HCT116 (cell line): ENCODE results near the gene ITPKB. TPM values are rescaled to one million over a fixed set of nuclear protein-coding genes. Genes with fewer than 3 reads are reported as not detected.

Experiments used
- ATAC-seq: fragments of 200-7000 bp; cut with Tn5 transposase; 2 replicates; pipeline ENCODE4 v1.9.1; 2020; ENCODE audit warnings: mild to moderate bottlenecking, moderate library complexity
- BruUV-seq: library from RNA; stranded (reverse); fragments of 400-500 nt; replicated peaks from 2 replicates; lab custom pipeline; 2021; lab: Mats Ljungman, UMichigan
- CTCF ChIA-PET: fragments of 300-600 bp; sonication (Branson Sonifier 250); formaldehyde crosslinking; loops from one replicate; lab custom pipeline; 2021; ENCODE audit warnings: antibody characterized with exemption; lab: Charles Lee
- POLR2A ChIA-PET: fragments of 300-600, 350-600 bp; sonication (Branson Sonifier 250); formaldehyde crosslinking; loops from one replicate; lab custom pipeline; 2021; ENCODE audit warnings: antibody characterized with exemption; lab: Charles Lee
- RAD21 ChIA-PET, 2 experiments: fragments of 300-600 bp; sonication (Branson Sonifier 250); formaldehyde crosslinking; loops; one replicate each; lab custom pipeline; 2023; ENCODE audit warnings: low total read pairs in 2 of 2; ENCODE audit not compliant: uncharacterized antibody in 2 of 2, unreplicated experiment in 2 of 2, low non-redundant PET in 1 of 2; lab: Charles Lee
- DNase-seq: peaks from one replicate; pipeline ENCODE4 v3.0.0-alpha.2; 2010; ENCODE audit warnings: low read depth, low spot score
- H2AFZ ChIP-seq: fragments of 200-600 bp; shearing (Covaris generic), sonication (generic); 2 replicates; pipeline ENCODE4 v1.6.1; 2017; ENCODE audit warnings: low read depth, mixed run types, mixed read lengths, antibody characterized with exemption, low read length; ENCODE audit not compliant: poor library complexity, severe bottlenecking
- H3K27ac ChIP-seq: 2 replicates; pipeline ENCODE4 v1.5.1; 2012; ENCODE audit warnings: low read depth, low read length
- H3K27me3 ChIP-seq: fragments of 200-600 bp; sonication (generic); 2 replicates; pipeline ENCODE4 v1.6.1; 2016; ENCODE audit warnings: mixed run types, low read length, mixed read lengths; ENCODE audit not compliant: insufficient read depth
- H3K36me3 ChIP-seq, 2 experiments: fragments of 200-500 bp in 1 of 2; fragments of 200-600 bp in 1 of 2; sonication (Bioruptor generic) in 1 of 2; sonication (generic) in 1 of 2; 2 replicates each; pipeline versions ENCODE4 v1.5.1 to v1.6.1; 2014 to 2016; ENCODE audit warnings: low read length in 2 of 2, inconsistent platforms in 1 of 2, mixed read lengths in 1 of 2, mixed run types in 1 of 2; ENCODE audit not compliant: insufficient read depth in 2 of 2, control insufficient read depth in 1 of 2
- H3K4me1 ChIP-seq, 2 experiments: fragments of 200-600 bp in 1 of 2; sonication (generic) in 1 of 2; 2 replicates each; pipeline versions ENCODE4 v1.5.1 to v1.6.1; 2012 to 2017; ENCODE audit warnings: low read length in 2 of 2, inconsistent platforms in 1 of 2, mild to moderate bottlenecking in 1 of 2, mixed read lengths in 1 of 2, mixed run types in 1 of 2, moderate library complexity in 1 of 2; ENCODE audit not compliant: insufficient read depth in 2 of 2, control insufficient read depth in 1 of 2
- H3K4me2 ChIP-seq: fragments of 200-600 bp; sonication (generic); 2 replicates; pipeline ENCODE4 v1.6.1; 2017; ENCODE audit warnings: mixed run types, low read length, mixed read lengths
- H3K4me3 ChIP-seq, 2 experiments: fragments of 200-600 bp in 1 of 2; sonication (generic) in 1 of 2; replicated peaks in 1 of 2; 2 replicates each; pipeline ENCODE4 v1.5.1; 2011 to 2016; ENCODE audit warnings: low read length in 2 of 2, control low read depth in 1 of 2, low read depth in 1 of 2, mild to moderate bottlenecking in 1 of 2, mixed read lengths in 1 of 2, mixed run types in 1 of 2
- H3K79me2 ChIP-seq: fragments of 200-600 bp; sonication (generic); 2 replicates; pipeline ENCODE4 v1.6.1; 2017; ENCODE audit warnings: mild to moderate bottlenecking, mixed run types, low read length, moderate library complexity, mixed read lengths; ENCODE audit not compliant: insufficient read depth
- H3K9ac ChIP-seq: fragments of 200-600 bp; sonication (generic); 2 replicates; pipeline ENCODE4 v1.6.1; 2016; ENCODE audit warnings: low read length, mixed read lengths
- H3K9me2 ChIP-seq: fragments of 200-600 bp; sonication (generic), shearing (Covaris generic); 2 replicates; pipeline ENCODE4 v1.6.1; 2017; ENCODE audit warnings: mixed run types, mild to moderate bottlenecking, moderate library complexity; ENCODE audit not compliant: insufficient read depth
- H3K9me3 ChIP-seq, 2 experiments: fragments of 200-500 bp in 1 of 2; fragments of 200-600 bp in 1 of 2; sonication (Bioruptor generic) in 1 of 2; sonication (generic) in 1 of 2; 2 replicates each; pipeline ENCODE4 v1.6.1; 2014 to 2017; ENCODE audit warnings: low read length in 2 of 2, mixed read lengths in 2 of 2, inconsistent platforms in 1 of 2, low read depth in 1 of 2, mild to moderate bottlenecking in 1 of 2, mixed run types in 1 of 2, moderate library complexity in 1 of 2; ENCODE audit not compliant: control insufficient read depth in 1 of 2, insufficient read depth in 1 of 2
- H4K20me1 ChIP-seq: fragments of 200-600 bp; sonication (generic), shearing (Covaris generic); 2 replicates; pipeline ENCODE4 v1.6.1; 2017; ENCODE audit warnings: mixed run types, mild to moderate bottlenecking, moderate library complexity; ENCODE audit not compliant: insufficient read depth
- ELF1 ChIP-seq: IDR thresholded peaks from 2 replicates; pipeline ENCODE4 v1.6.1; 2012; ENCODE audit warnings: low read depth, borderline replicate concordance
- EZH2 ChIP-seq: fragments of 200-600 bp; sonication (generic); IDR thresholded peaks from 2 replicates; pipeline ENCODE4 v1.6.1; 2017; ENCODE audit warnings: antibody characterized with exemption, mixed run types
- FOSL1 ChIP-seq: IDR thresholded peaks from 2 replicates; pipeline ENCODE4 v1.6.1; 2012; ENCODE audit warnings: low read depth
- JUND ChIP-seq: IDR thresholded peaks from 2 replicates; pipeline ENCODE4 v1.6.1; 2012
- RAD21 ChIP-seq: IDR thresholded peaks from 2 replicates; pipeline ENCODE4 v1.6.1; 2012; ENCODE audit warnings: low read depth, mild to moderate bottlenecking
- SRF ChIP-seq: IDR thresholded peaks from 2 replicates; pipeline ENCODE4 v1.6.1; 2012; ENCODE audit warnings: low read depth
- TCF7L2 ChIP-seq: IDR thresholded peaks from 2 replicates; pipeline ENCODE4 v1.7.0; 2011; ENCODE audit warnings: borderline replicate concordance, inconsistent platforms; ENCODE audit not compliant: insufficient read depth, insufficient read length; ENCODE audit errors: extremely low read depth
- ZFX ChIP-seq: fragments of 450-650 bp; IDR thresholded peaks from 2 replicates; pipeline ENCODE4 v1.6.1; 2017
- ZNF274 ChIP-seq: fragments of 200-500 bp; sonication (Bioruptor generic); IDR thresholded peaks from 2 replicates; pipeline ENCODE4 v1.6.1; 2014; ENCODE audit warnings: mild to moderate bottlenecking, low read depth, low read length, inconsistent platforms
- intact Hi-C: fragments of 100-400 bp; cut with micrococcal nuclease; formaldehyde crosslinking; loops from 2 replicates; pipeline ENCODE4 v1.10.0; 2022
- total RNA-seq: library from RNA; stranded (reverse); gene quantifications from one replicate; pipeline ENCODE4 v1.2.1, GENCODE V29; 2021; ENCODE audit not compliant: unreplicated experiment
- TF ChIP-seq, protein P1 (sequence below), 3 experiments: fragments of 200-600 bp in 1 of 3; sonication (generic) in 1 of 3; IDR thresholded peaks in 2 of 3; conservative IDR thresholded peaks in 1 of 3; 2 replicates each; pipeline ENCODE4 v1.5.1; 2012 to 2017; ENCODE audit warnings: low read depth in 2 of 3, low read length in 2 of 3, antibody characterized with exemption in 1 of 3, borderline replicate concordance in 1 of 3, control low read depth in 1 of 3, mild to moderate bottlenecking in 1 of 3, mixed read lengths in 1 of 3, mixed run types in 1 of 3, moderate library complexity in 1 of 3; ENCODE audit not compliant: insufficient read depth in 1 of 3

The ITPKB gene
- total RNA-seq, 1 experiment from 2014 or later = 4.4 TPM

GRCh38 chr1:226656601-226657277 lies 82.3 kb downstream of the ITPKB start:
- POLR2A ChIA-PET = no interaction called here
- Histone ChIP-seq H3K9me3 (no peaks in the 10 kb centered on the region), H3K79me2 (no peaks in the 10 kb centered on the region), H3K4me1 (peaks cover 15 to 29% of the 10 kb centered on the region in 2 experiments), H3K4me3 (no peak overlapping the region), H3K36me3 (no peaks in the 10 kb centered on the region)
- no peak for ATAC-seq
- BruUV-seq = no TSS peak
- no peak for TF ChIP-seq ZFX
- no peak for TF ChIP-seq SRF
- TF ChIP-seq RAD21 = no peak
- TF ChIP-seq FOSL1 = no peak
- no peak for TF ChIP-seq ZNF274
- TF ChIP-seq, all 23 proteins: peak for 0
- Histone ChIP-seq H3K27me3 (no peaks in the 10 kb centered on the region), H4K20me1 (no peaks in the 10 kb centered on the region), H3K27ac (no peak overlapping the region), H2AFZ (no peak overlapping the region), H3K9ac (no peak overlapping the region), H3K4me2 (no peak overlapping the region), H3K9me2 (no peaks in the 10 kb centered on the region)
- DNase-seq = no peak
- ChIA-PET RAD21 (no interaction called here), CTCF (no interaction called here)
- intact Hi-C loops = no loop called here

DNA sequence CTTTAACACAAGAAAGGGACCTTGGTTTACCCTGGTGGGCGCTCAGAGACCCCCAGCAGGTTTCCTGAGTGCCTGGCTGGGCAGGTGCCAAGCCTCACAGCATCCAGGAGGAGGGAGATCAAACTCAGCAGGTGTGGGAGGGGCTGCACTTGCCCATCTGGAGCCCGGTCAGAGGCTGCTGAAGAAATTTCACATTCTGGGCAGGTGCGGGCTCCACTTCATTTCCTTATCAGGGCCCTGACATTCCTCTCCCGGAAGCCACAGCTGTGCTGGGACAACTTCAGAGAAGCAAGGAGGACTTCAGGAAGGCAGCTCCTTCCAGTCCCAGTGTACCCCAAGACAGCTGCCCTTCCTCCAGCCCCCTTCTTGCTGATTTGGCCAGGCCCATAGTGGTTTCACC lies 82.9 kb downstream of the ITPKB start:
- no peak overlapping the region for H2AFZ ChIP-seq
- DNase-seq = no peak
- no peaks in the 10 kb centered on the region for H4K20me1 ChIP-seq
- no peak overlapping the region for H3K4me3 ChIP-seq
- H3K4me1 ChIP-seq = peaks cover 15 to 27% of the 10 kb centered on the region in 2 experiments
- H3K27me3 ChIP-seq = no peaks in the 10 kb centered on the region
- ChIA-PET RAD21 (no interaction called here), POLR2A (no interaction called here), CTCF (no interaction called here)
- H3K36me3 ChIP-seq = no peaks in the 10 kb centered on the region
- no peak for ATAC-seq
- no peaks in the 10 kb centered on the region for H3K79me2 ChIP-seq
- no peak overlapping the region for H3K27ac ChIP-seq
- H3K9me2 ChIP-seq = no peaks in the 10 kb centered on the region
- intact Hi-C loops = no loop called here
- no TSS peak for BruUV-seq
- no peaks in the 10 kb centered on the region for H3K9me3 ChIP-seq
- TF ChIP-seq TCF7L2 (no peak), ELF1 (no peak), SRF (no peak), ZNF274 (no peak), JUND (no peak), EZH2 (no peak)
- TF ChIP-seq, protein P1, sequence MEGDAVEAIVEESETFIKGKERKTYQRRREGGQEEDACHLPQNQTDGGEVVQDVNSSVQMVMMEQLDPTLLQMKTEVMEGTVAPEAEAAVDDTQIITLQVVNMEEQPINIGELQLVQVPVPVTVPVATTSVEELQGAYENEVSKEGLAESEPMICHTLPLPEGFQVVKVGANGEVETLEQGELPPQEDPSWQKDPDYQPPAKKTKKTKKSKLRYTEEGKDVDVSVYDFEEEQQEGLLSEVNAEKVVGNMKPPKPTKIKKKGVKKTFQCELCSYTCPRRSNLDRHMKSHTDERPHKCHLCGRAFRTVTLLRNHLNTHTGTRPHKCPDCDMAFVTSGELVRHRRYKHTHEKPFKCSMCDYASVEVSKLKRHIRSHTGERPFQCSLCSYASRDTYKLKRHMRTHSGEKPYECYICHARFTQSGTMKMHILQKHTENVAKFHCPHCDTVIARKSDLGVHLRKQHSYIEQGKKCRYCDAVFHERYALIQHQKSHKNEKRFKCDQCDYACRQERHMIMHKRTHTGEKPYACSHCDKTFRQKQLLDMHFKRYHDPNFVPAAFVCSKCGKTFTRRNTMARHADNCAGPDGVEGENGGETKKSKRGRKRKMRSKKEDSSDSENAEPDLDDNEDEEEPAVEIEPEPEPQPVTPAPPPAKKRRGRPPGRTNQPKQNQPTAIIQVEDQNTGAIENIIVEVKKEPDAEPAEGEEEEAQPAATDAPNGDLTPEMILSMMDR (IDR thresholded peaks at IDR 0.05 in 2 of 3, conservative IDR thresholded peaks at IDR 0.05 in 1 of 3; ENCODE audit: borderline replicate concordance in 1 of 3, insufficient read depth in 1 of 3, low read depth in 2 of 3, low read length in 2 of 3) = no peak
- no peak overlapping the region for H3K4me2 ChIP-seq
- H3K9ac ChIP-seq = no peak overlapping the region
